Activated CD4-positive, alpha-beta T cell treated with anti-CD3 and anti-CD28 coated beads for 24 hours (primary cell): ENCODE results near the gene ELFN2.
"Not testable (repeated sequence)": the region's sequence is repeated elsewhere in the genome, so short reads cannot be mapped to it uniquely, and the experiment has no call there.

Source experiments
- DNase-seq, 2 donors: peaks; one replicate each; pipeline ENCODE4 v3.0.0-alpha.2; 2020; ENCODE audit warnings: low read depth in 2 of 2

ELFN2 gene

GRCh38 chr22:37335806-37336199, 91.5 kb downstream of the ELFN2 start:
- DNase-seq = no peak

GRCh38 chr22:37334859-37335805, 92.1 kb downstream of the ELFN2 start:
- no peak for DNase-seq

- no peak for DNase-seq
These were observed 92.8 kb downstream of the ELFN2 start for GRCh38 chr22:37334461-37334858.

- no peak for DNase-seq
These were observed 93.4 kb downstream of the ELFN2 start for GRCh38 chr22:37333724-37334460.

GRCh38 chr22:37331856-37332536, 95.3 kb downstream of the ELFN2 start:
- no peak for DNase-seq

- no peak for DNase-seq
These were observed 96.2 kb downstream of the ELFN2 start for GRCh38 chr22:37331034-37331428.

- peak in 1 of 2 donors; percentile 34 for DNase-seq
These were observed 96.9 kb downstream of the ELFN2 start for GRCh38 chr22:37330200-37331033.

- DNase-seq = no peak
These were observed 97.8 kb downstream of the ELFN2 start for GRCh38 chr22:37329238-37330140.

- not testable (repeated sequence) for DNase-seq
These were observed 98.6 kb downstream of the ELFN2 start for GRCh38 chr22:37328538-37329237.

GRCh38 chr22:37328017-37328416, 99.3 kb downstream of the ELFN2 start:
- DNase-seq = no peak

GRCh38 chr22:37326726-37327125, 100.6 kb downstream of the ELFN2 start:
- no peak for DNase-seq

- DNase-seq = no peak
These were observed 102.3 kb downstream of the ELFN2 start for GRCh38 chr22:37325039-37325395.

GRCh38 chr22:37324340-37325038, 102.8 kb downstream of the ELFN2 start:
- DNase-seq = no peak

GRCh38 chr22:37320726-37321677, 106.3 kb downstream of the ELFN2 start:
- no peak for DNase-seq

GRCh38 chr22:37319469-37319868, 107.8 kb downstream of the ELFN2 start:
- no peak for DNase-seq

GRCh38 chr22:37318364-37319109, 108.7 kb downstream of the ELFN2 start:
- DNase-seq = no peak
